ENCODE measurements around the gene GSTK1.

The GSTK1 gene

GRCh38 chr7:143315776-143316175 is 52.5 kb downstream of the GSTK1 start, which contains the start of gene CLCN1:
CLCN1 (plus strand) TSS chr7:143316111; CDS start chr7:143316213, 102 bp downstream.
- no peak for DNase-seq (ENCODE audit: extremely low read depth, low read depth)
- TF ChIP-seq, protein P1, sequence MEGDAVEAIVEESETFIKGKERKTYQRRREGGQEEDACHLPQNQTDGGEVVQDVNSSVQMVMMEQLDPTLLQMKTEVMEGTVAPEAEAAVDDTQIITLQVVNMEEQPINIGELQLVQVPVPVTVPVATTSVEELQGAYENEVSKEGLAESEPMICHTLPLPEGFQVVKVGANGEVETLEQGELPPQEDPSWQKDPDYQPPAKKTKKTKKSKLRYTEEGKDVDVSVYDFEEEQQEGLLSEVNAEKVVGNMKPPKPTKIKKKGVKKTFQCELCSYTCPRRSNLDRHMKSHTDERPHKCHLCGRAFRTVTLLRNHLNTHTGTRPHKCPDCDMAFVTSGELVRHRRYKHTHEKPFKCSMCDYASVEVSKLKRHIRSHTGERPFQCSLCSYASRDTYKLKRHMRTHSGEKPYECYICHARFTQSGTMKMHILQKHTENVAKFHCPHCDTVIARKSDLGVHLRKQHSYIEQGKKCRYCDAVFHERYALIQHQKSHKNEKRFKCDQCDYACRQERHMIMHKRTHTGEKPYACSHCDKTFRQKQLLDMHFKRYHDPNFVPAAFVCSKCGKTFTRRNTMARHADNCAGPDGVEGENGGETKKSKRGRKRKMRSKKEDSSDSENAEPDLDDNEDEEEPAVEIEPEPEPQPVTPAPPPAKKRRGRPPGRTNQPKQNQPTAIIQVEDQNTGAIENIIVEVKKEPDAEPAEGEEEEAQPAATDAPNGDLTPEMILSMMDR (IDR thresholded peaks at IDR 0.05; ENCODE audit: low read depth, low read length, missing control alignments) = no peak

DNA sequence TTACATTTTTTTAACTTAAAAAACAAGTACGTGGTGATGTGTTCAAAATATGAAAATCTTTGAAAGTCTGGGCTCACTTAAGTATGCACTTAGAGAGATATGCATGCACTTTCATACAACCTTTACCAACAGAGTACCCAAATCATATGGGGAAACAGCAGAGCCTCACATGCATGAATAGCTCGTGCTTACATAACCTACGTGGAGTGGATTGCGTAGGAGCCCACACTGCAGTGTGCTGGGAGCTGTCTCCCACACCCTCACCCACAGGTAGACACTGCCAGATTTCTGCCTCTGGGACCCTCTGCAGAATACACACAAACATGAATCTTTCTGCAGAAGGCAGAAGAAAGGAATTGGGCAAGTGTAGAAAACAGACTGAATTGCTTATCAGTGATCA is 53.3 kb downstream of the GSTK1 start:
- TF ChIP-seq, protein P1 (IDR thresholded peaks at IDR 0.05; ENCODE audit: low read depth, low read length, missing control alignments) = no peak
- no peak overlapping the region for H3K4me3 ChIP-seq (replicated peaks; ENCODE audit: low read depth, low read length)
- DNase-seq (ENCODE audit: extremely low read depth, low read depth) = no peak

More at GRCh38 chr7:143315776-143316175, 52.5 kb downstream of the GSTK1 start, which contains the start of gene CLCN1:
- no peak within 1 kb of the TSS for H3K4me3 ChIP-seq (replicated peaks; ENCODE audit: low read depth, low read length)

- DNase-seq (ENCODE audit: extremely low read depth, low read depth) = no peak
- TF ChIP-seq, protein P1 (IDR thresholded peaks at IDR 0.05; ENCODE audit: low read depth, low read length, missing control alignments) = no peak
- no peak overlapping the region for H3K4me3 ChIP-seq (replicated peaks; ENCODE audit: low read depth, low read length)
These were observed 55.4 kb downstream of the GSTK1 start for GRCh38 chr7:143318661-143319060.
